Right renal pelvis (tissue), 4 donors: ENCODE measurements around the gene LYRM4. TPM values are rescaled to one million over a fixed set of nuclear protein-coding genes. Genes with fewer than 3 reads are reported as not detected.
A peak's percentile ranks its signal among the peaks of the same experiment; 100 is the strongest.

ENCODE experiments used
- DNase-seq, 4 donors: peaks; one replicate each; pipeline ENCODE4 v3.0.0-alpha.2; 2013; ENCODE audit warnings: low read depth in 4 of 4, low spot score in 3 of 4, missing footprints in 1 of 4
- polyA plus RNA-seq, 4 donors: library from polyadenylated mRNA; unstranded; fragments of 120-200 nt; gene quantifications; one replicate each; pipeline ENCODE4 v1.2.1, GENCODE V29; 2013; ENCODE audit not compliant: insufficient read length in 4 of 4

The LYRM4 gene
- polyA plus RNA-seq, 4 donors = 40.7 to 45.8 (median 43.6) TPM

GRCh38 chr6:5247201-5247600 is 13.5 kb downstream of the LYRM4 start:
- no peak for DNase-seq

- DNase-seq = no peak
Observed at GRCh38 chr6:5246141-5247097, 14.3 kb downstream of the LYRM4 start.

GRCh38 chr6:5243069-5243468 is 17.7 kb downstream of the LYRM4 start:
- no peak for DNase-seq

GRCh38 chr6:5241252-5241651 is 19.5 kb downstream of the LYRM4 start:
- DNase-seq = no peak

- no peak for DNase-seq
Observed at GRCh38 chr6:5238336-5238735, 22.4 kb downstream of the LYRM4 start.

GRCh38 chr6:5237805-5238204 is 22.9 kb downstream of the LYRM4 start:
- DNase-seq = no peak

GRCh38 chr6:5235830-5236229 is 24.9 kb downstream of the LYRM4 start:
- no peak for DNase-seq

- no peak for DNase-seq
Observed at GRCh38 chr6:5234874-5235273, 25.9 kb downstream of the LYRM4 start.

- no peak for DNase-seq
Observed at GRCh38 chr6:5231289-5231688, 29.5 kb downstream of the LYRM4 start.

- no peak for DNase-seq
Observed at GRCh38 chr6:5230081-5230480, 30.7 kb downstream of the LYRM4 start.

- DNase-seq = no peak
Observed at GRCh38 chr6:5229356-5229755, 31.4 kb downstream of the LYRM4 start.

- DNase-seq = no peak
Observed at GRCh38 chr6:5223309-5223708, 37.4 kb downstream of the LYRM4 start.

- DNase-seq = no peak
Observed at GRCh38 chr6:5220443-5220842, 40.3 kb downstream of the LYRM4 start.

- no peak for DNase-seq
Observed at GRCh38 chr6:5219011-5219691, 41.6 kb downstream of the LYRM4 start.

- no peak for DNase-seq
Observed at GRCh38 chr6:5217356-5217755, 43.4 kb downstream of the LYRM4 start.

GRCh38 chr6:5215799-5216198 is 45.0 kb downstream of the LYRM4 start:
- no peak for DNase-seq

GRCh38 chr6:5215159-5215558 is 45.6 kb downstream of the LYRM4 start:
- DNase-seq = no peak

- peak; percentile 65 to 80 (median 68) for DNase-seq
Observed at GRCh38 chr6:5214570-5215052, 46.1 kb downstream of the LYRM4 start.

GRCh38 chr6:5213836-5214235 is 46.9 kb downstream of the LYRM4 start:
- no peak for DNase-seq

- DNase-seq = no peak
Observed at GRCh38 chr6:5211492-5211891, 49.3 kb downstream of the LYRM4 start.

GRCh38 chr6:5208471-5208971 is 52.2 kb downstream of the LYRM4 start:
- DNase-seq = no peak
